HG03439 (cell line): Measurements from ENCODE around the gene RHBDF1.

Experiments used
- ATAC-seq: cut with Tn5 transposase; IDR thresholded peaks from one replicate; pipeline ENCODE4 v1.9.1; 2021; ENCODE audit warnings: mild to moderate bottlenecking, moderate library complexity; ENCODE audit not compliant: unreplicated experiment

The RHBDF1 gene, protein sequence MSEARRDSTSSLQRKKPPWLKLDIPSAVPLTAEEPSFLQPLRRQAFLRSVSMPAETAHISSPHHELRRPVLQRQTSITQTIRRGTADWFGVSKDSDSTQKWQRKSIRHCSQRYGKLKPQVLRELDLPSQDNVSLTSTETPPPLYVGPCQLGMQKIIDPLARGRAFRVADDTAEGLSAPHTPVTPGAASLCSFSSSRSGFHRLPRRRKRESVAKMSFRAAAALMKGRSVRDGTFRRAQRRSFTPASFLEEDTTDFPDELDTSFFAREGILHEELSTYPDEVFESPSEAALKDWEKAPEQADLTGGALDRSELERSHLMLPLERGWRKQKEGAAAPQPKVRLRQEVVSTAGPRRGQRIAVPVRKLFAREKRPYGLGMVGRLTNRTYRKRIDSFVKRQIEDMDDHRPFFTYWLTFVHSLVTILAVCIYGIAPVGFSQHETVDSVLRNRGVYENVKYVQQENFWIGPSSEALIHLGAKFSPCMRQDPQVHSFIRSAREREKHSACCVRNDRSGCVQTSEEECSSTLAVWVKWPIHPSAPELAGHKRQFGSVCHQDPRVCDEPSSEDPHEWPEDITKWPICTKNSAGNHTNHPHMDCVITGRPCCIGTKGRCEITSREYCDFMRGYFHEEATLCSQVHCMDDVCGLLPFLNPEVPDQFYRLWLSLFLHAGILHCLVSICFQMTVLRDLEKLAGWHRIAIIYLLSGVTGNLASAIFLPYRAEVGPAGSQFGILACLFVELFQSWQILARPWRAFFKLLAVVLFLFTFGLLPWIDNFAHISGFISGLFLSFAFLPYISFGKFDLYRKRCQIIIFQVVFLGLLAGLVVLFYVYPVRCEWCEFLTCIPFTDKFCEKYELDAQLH

DNA sequence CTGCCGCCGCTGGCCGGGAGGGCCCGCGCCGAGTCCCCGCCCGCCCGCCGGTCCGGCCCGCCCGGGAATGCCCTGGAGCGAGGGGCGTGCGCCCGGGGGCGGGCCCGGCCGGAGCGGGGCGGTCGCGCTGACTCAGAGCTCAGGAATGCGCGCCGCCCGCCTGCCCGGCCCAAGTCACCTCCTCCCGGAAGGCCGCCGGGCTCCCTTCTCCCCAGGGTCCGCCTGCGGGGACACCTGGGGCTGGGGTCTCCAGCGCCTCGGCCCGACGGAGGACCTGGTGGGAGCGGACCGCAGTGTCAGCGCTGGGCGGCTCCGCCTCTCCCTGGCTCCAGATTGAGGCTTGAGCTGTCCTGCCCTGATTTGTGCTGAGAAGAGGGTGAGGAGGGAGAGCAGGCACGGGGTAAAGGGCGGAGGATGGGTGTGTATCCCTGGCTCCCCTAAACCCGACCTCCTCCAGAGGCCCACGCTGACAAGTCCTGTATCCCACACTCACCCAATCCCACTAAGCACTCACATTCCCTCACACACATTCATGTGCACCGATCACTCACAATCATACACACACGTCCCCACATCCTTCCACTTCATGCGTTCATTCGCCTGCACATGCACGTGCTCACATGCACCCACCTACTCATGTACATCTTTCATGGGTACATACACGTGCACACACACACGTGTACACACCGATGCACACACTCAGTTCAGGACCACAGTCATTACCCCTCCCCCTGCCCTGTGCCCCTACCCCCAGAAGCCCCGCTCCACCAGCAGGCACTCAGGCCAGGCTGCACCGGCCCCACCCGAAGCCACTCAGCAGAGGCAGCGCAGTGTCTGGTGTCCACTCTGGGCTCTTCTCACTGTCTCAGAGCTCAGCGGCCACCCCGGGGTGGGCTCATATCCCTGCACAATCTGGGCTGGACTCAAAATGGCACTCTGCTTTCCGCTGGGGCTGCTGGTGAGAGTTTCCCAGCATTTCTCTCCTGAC is at the start of gene RHBDF1:
Gene RHBDF1, minus strand, starts transcription at position 71 of the 988 bp plus-strand sequence. CDS start 7,616 bp downstream, outside the sequence.
- ATAC-seq, result no peak

DNA sequence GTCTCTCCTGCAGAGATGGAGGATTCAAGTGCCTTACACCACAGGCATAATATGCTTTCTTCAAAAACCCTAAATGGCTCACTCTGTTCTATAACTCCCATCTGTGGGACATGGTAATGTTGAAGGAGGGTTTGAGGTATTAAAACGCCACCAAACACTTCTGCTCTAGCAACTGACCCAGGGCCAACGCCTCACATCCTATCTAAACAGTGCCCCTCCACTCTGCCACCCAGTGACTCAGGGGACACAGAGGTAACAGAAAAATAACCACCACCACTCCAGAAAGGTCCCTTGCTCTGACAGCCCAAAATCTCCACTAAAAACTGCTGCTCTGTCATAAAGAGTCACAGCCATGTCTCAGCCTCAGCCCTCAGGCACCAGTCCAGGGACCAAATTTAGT is 48.3 kb upstream of the RHBDF1 start:
- no peak for ATAC-seq

GRCh38 chr16:119835-120491 is 47.5 kb upstream of the RHBDF1 start:
- no peak for ATAC-seq

- ATAC-seq, result no peak
These were observed 46.9 kb upstream of the RHBDF1 start for GRCh38 chr16:119295-119694.

DNA sequence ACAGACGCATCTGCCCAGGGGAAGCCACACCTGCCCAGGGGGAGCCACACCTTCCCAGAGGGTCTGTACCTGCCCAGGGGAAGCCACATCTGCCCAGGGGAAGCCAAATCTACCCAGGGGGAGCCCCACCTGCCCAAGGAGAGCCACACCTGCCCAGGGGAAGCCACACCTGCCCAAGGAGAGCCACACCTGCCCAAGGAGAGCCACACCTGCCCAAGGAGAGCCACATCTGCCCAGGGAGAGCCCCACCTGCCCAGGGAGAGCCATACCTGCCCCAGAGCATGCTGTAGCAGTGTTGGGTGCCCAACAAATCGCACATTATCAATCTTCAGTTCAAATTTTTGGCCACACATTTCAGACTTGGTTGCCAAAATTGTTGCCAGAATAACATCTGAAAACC is 46.4 kb upstream of the RHBDF1 start:
- ATAC-seq, result no peak

GRCh38 chr16:117379-118365 is 45.2 kb upstream of the RHBDF1 start:
- ATAC-seq, result no peak

- ATAC-seq, result no peak
These were observed 43.6 kb upstream of the RHBDF1 start for GRCh38 chr16:116015-116414.

DNA sequence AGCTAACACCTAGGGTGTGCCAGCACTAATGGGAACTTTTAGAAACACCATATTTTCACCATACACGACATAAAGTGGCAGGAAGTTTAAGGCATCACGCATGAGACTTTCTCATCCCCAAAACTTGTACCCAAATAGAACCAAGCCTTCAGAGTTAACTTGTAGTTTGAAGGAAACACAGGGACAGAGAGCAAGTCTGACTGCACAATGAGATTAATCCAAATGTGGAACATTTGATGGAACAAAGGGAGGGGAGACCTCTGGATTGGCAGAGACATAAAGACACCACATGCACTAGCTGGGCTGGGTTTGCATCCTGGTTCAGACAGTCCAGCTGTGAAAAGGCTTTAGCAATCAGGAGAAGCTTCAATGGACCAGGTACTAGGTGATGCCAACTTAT is 41.9 kb upstream of the RHBDF1 start:
- no peak for ATAC-seq

- ATAC-seq, result no peak
These were observed 39.9 kb upstream of the RHBDF1 start for GRCh38 chr16:112153-112840.

GRCh38 chr16:106623-107324 is 34.3 kb upstream of the RHBDF1 start:
- no peak for ATAC-seq

- ATAC-seq, result no peak
These were observed 33.1 kb upstream of the RHBDF1 start for GRCh38 chr16:105521-105920.

DNA sequence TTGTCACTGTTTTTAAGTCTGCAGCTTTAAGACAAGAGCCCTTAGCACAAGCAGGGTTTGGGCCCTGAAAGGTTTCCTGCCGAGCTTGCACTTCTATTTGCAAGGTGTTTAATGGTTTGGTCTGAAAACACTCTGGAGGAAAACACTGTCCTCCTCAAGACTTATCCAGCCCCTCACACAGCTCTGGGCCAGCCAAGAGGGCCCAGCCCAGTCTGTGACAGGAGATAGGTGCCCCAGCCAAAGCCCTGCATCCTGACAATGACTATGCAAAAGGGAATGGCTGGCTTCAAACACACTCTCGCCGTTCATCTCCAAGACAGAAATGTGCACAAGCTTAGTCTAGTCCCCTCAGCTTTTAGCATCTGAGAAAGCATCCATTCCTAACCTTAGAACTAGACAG is 32.5 kb upstream of the RHBDF1 start:
- no peak for ATAC-seq

DNA sequence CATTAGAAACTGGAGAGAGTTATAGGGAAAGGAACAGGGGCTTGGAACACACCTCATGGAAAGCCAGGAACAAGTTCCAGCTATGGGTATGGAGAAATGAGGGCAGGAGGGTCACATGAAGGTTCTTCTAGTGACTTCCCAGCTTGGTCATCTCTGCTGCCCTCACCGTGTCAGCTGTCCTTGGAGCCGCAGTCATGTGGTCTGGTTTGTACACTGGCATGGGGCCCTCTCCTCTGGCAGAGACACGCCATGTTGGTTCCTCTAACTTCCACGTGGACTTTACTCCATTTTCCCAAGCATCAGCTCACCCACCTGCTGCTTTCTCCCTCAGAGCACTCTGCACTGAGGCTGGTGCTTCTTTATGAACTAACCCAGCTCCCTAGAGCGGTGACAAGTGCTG is 31.9 kb upstream of the RHBDF1 start:
- no peak for ATAC-seq

- no peak for ATAC-seq
These were observed 29.8 kb upstream of the RHBDF1 start for GRCh38 chr16:102060-102855.

DNA sequence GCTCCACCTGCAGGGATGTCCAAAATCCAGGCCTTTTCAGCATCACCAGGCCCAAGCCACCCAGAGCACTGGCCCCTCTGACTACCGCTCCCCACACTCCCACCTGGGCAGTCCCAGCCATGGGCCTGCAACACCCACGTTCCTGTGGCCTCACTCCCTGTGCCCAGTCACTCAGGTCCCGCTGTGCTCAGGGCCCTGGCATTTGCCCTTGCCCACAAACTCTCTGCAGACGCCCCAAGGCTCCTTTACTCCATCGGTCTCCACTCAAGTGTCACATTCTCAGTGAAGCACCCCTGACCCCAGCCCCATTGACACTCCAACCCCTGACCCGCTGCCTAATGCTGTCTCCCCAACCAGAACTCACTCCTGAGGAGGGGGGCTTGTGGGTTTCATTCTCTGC is 29.2 kb upstream of the RHBDF1 start:
- no peak for ATAC-seq

DNA sequence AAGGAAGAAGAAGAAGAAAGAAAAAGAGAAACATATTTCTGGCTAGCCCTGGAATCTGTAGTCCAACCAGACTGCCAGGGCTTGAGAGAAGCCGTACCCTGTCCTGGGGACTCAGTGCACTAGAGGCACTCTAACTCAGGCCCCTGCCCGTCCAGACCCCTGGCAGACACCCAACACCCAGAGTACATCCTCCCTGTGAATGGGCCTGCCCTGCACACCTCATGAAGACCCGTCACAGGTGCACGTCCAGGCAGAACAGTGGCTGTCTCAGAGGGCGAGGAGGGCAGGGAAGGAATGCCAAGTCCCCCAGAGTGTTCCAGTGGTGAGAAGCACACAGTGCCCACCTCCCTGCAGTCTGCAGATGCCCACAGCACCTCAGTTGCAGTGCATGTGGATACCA is 28.6 kb upstream of the RHBDF1 start:
- ATAC-seq, result no peak

- no peak for ATAC-seq
These were observed 25.4 kb upstream of the RHBDF1 start for GRCh38 chr16:97822-98221.
